ENCODE results near the gene CSTA.

Gene CSTA, protein sequence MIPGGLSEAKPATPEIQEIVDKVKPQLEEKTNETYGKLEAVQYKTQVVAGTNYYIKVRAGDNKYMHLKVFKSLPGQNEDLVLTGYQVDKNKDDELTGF

DNA sequence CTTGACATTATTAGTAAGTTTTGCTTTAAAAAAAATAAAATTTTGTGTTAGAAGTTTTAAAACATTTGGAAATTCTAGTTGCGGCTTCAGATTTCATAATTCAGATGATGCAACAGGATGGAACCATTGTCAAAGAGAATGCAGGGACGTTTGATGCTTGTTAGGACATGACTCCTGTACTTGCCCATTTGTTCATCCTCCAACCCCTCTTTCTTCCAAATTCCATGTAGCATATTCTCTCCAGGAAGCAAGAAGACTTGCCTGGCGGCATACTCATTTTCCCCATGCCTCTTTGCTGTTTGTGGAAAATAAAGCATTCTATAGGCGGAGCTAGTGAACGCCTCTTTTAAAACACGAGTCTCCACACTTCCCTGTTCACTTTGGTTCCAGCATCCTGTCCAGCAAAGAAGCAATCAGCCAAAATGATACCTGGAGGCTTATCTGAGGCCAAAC is at the start of gene CSTA:
Gene CSTA, plus strand, starts transcription at position 378 of the 453 bp plus-strand sequence. Its CDS starts 45 bp downstream, at position 423.
- Mint-ChIP-seq H3K36me3 (no peaks in the 10 kb centered on the region), H3K4me1 (no peaks in the 10 kb centered on the region), H3K27ac (no peak within 1 kb of the TSS), H3K27me3 (no peaks in the 10 kb centered on the region), H3K4me3 (no peak within 1 kb of the TSS), H3K9me3 (peaks cover 3% of the 10 kb centered on the region)
- DNase-seq (ENCODE audit: low spot score in 2 of 2) (no peak), ATAC-seq (ENCODE audit: low read depth) (no peak)

DNA sequence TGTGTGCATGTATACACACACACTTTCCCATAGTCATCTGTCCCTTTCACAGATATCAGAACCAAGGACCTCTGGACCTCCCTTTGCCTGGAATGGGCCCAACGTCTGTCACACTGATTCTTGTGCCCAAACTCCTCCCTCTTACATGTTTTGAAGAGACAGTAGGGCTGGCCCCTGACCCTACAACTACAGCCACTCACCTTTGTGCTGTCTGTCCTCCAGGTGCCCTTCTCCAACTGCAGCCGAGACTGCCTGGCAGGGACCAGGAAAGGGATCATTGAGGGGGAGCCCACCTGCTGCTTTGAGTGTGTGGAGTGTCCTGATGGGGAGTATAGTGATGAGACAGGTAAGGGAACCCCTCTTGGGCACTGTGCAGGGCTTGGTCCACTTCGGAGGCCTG is 43.2 kb upstream of the CSTA start:
- no peak overlapping the region for H3K27ac Mint-ChIP-seq
- H3K9me3 Mint-ChIP-seq: no peaks in the 10 kb centered on the region
- no peak for ATAC-seq (ENCODE audit: low read depth)
- H3K27me3 Mint-ChIP-seq: peaks cover 4% of the 10 kb centered on the region
- H3K4me1 Mint-ChIP-seq: no peaks in the 10 kb centered on the region
- H3K4me3 Mint-ChIP-seq: no peak overlapping the region
- no peaks in the 10 kb centered on the region for H3K36me3 Mint-ChIP-seq
- DNase-seq (ENCODE audit: low spot score in 2 of 2): no peak

DNA sequence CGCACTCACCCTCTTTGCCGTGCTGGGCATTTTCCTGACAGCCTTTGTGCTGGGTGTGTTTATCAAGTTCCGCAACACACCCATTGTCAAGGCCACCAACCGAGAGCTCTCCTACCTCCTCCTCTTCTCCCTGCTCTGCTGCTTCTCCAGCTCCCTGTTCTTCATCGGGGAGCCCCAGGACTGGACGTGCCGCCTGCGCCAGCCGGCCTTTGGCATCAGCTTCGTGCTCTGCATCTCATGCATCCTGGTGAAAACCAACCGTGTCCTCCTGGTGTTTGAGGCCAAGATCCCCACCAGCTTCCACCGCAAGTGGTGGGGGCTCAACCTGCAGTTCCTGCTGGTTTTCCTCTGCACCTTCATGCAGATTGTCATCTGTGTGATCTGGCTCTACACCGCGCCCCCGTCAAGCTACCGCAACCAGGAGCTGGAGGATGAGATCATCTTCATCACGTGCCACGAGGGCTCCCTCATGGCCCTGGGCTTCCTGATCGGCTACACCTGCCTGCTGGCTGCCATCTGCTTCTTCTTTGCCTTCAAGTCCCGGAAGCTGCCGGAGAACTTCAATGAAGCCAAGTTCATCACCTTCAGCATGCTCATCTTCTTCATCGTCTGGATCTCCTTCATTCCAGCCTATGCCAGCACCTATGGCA is 41.1 kb upstream of the CSTA start:
- DNase-seq (ENCODE audit: low spot score in 2 of 2) (no peak), ATAC-seq (ENCODE audit: low read depth) (no peak)
- Mint-ChIP-seq H3K4me3 (no peak overlapping the region), H3K36me3 (no peaks in the 10 kb centered on the region), H3K27me3 (peaks cover 4% of the 10 kb centered on the region), H3K27ac (no peak overlapping the region), H3K9me3 (no peaks in the 10 kb centered on the region), H3K4me1 (no peaks in the 10 kb centered on the region)

DNA sequence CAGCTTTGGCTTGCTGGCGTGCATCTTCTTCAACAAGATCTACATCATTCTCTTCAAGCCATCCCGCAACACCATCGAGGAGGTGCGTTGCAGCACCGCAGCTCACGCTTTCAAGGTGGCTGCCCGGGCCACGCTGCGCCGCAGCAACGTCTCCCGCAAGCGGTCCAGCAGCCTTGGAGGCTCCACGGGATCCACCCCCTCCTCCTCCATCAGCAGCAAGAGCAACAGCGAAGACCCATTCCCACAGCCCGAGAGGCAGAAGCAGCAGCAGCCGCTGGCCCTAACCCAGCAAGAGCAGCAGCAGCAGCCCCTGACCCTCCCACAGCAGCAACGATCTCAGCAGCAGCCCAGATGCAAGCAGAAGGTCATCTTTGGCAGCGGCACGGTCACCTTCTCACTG is 40.6 kb upstream of the CSTA start:
- peaks cover 5% of the 10 kb centered on the region for H3K27me3 Mint-ChIP-seq
- DNase-seq (ENCODE audit: low spot score in 2 of 2): no peak
- no peaks in the 10 kb centered on the region for H3K4me1 Mint-ChIP-seq
- H3K36me3 Mint-ChIP-seq: no peaks in the 10 kb centered on the region
- no peaks in the 10 kb centered on the region for H3K9me3 Mint-ChIP-seq
- H3K4me3 Mint-ChIP-seq: no peak overlapping the region
- no peak overlapping the region for H3K27ac Mint-ChIP-seq
- no peak for ATAC-seq (ENCODE audit: low read depth)

DNA sequence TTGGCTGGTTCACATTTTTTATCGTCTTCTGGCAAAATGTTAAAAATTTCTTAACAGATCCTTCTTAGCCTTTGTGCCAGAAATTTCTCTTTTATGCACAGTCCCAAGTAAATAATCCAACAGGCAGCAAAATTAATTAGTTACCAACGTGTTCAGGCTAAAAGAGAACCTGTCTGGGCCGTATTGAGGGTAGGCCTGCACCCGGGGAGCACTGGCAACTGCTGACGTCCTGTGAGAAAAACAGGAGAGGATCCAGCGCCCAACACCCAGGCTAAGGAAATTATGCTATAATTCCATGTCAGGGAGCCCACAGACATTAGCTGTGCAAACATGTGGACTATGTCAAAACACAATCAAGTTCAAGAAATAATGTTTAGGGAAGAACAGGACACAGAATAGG is 30.7 kb upstream of the CSTA start:
- no peak for DNase-seq (ENCODE audit: low spot score in 2 of 2)
- H3K36me3 Mint-ChIP-seq: no peaks in the 10 kb centered on the region
- H3K9me3 Mint-ChIP-seq: no peaks in the 10 kb centered on the region
- H3K4me1 Mint-ChIP-seq: peaks cover 8% of the 10 kb centered on the region
- ATAC-seq (ENCODE audit: low read depth): no peak
- H3K27me3 Mint-ChIP-seq: no peaks in the 10 kb centered on the region
- no peak overlapping the region for H3K27ac Mint-ChIP-seq
- H3K4me3 Mint-ChIP-seq: no peak overlapping the region

DNA sequence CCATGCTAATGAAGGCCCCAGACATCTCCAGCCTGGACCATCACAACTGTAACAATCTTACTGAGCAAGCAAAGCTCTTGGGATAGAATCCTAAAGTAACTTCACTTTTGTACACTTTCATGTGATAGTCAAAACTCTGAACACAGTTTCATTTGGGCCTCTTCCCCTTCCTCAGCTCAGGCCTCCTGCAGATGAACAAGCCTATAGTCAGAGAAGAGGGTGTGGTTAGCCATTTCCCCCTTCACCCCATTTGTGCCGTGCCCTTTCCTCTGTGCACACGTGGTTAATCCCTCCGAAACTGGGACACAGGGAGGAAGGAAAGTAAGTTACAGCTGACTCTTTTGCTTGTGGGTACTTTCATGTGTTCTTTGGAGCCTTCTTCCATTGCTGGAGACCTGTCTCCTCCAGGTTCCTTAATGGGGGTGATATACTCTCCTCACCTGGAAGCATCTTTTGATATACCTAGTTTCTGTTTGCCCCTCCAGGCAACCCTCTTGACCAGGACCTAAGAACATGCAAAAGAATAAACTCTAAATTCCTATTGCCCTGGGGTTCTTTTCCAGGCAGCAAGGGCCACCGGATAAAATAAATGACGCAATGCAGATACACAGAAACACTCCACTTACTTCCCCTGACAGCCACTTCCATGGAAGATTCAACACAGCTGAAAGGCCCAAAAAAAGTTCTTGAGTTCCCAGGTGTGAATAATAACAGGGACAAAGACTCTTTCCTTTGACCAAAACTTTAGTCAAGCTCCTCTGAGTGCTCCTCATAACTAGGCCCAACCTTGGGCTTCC is 29.6 kb upstream of the CSTA start:
- no peaks in the 10 kb centered on the region for H3K27me3 Mint-ChIP-seq
- ATAC-seq (ENCODE audit: low read depth) (peak; percentile 59), DNase-seq (ENCODE audit: low spot score in 2 of 2) (no peak)
- no peak overlapping the region for H3K27ac Mint-ChIP-seq
- peaks cover 2% of the 10 kb centered on the region for H3K36me3 Mint-ChIP-seq
- H3K4me3 Mint-ChIP-seq: no peak overlapping the region
- peaks cover 8% of the 10 kb centered on the region for H3K4me1 Mint-ChIP-seq
- H3K9me3 Mint-ChIP-seq: peaks cover 2% of the 10 kb centered on the region

DNA sequence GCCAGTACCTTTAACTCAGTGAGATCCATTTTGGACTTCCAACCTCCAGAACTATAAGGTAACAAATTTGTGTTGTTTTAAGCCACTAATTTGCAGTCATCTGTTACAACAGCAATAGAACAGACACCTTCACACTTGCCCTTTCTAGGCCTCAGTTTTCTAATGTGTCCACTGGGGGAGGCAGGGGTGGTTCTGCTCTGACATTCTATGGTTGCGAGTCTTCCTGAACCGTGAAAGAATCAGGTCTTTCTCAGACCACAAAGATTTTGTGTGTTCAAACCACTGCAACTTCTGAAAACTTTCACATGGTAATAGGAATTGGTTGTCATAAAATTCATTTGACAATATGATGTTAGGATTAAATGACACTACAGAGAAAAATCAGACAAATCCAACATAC is 26.8 kb upstream of the CSTA start:
- H3K36me3 Mint-ChIP-seq: peaks cover 2% of the 10 kb centered on the region
- DNase-seq (ENCODE audit: low spot score in 2 of 2) (no peak), ATAC-seq (ENCODE audit: low read depth) (peak; percentile 63)
- no peak overlapping the region for H3K4me3 Mint-ChIP-seq
- H3K9me3 Mint-ChIP-seq: peaks cover 3% of the 10 kb centered on the region
- H3K27ac Mint-ChIP-seq: peak overlapping the region; percentile 7
- no peaks in the 10 kb centered on the region for H3K27me3 Mint-ChIP-seq
- peaks cover 8% of the 10 kb centered on the region for H3K4me1 Mint-ChIP-seq

DNA sequence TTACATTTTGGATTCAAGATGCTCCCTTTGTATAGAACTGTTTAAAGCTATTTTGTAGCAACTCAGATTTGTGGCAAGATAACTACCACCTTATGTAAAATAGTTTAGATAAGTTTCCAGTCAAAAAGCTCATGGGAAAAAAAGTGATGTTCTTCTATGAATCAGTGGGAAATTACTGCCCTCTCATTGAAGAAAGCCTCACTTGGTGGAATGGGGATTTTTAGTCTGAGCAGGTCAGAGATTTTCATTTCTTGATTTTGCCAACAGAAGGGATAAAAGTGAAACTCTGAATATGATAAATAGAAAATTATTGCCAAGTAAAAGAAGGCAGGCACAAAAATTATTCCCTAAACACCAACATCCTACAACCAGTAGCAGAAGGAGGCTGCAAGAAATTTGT is 25.8 kb upstream of the CSTA start:
- H3K27me3 Mint-ChIP-seq: no peaks in the 10 kb centered on the region
- no peak overlapping the region for H3K27ac Mint-ChIP-seq
- H3K36me3 Mint-ChIP-seq: peaks cover 2% of the 10 kb centered on the region
- ATAC-seq (ENCODE audit: low read depth) (no peak), DNase-seq (ENCODE audit: low spot score in 2 of 2) (no peak)
- H3K9me3 Mint-ChIP-seq: peaks cover 3% of the 10 kb centered on the region
- peaks cover 8% of the 10 kb centered on the region for H3K4me1 Mint-ChIP-seq
- H3K4me3 Mint-ChIP-seq: no peak overlapping the region

DNA sequence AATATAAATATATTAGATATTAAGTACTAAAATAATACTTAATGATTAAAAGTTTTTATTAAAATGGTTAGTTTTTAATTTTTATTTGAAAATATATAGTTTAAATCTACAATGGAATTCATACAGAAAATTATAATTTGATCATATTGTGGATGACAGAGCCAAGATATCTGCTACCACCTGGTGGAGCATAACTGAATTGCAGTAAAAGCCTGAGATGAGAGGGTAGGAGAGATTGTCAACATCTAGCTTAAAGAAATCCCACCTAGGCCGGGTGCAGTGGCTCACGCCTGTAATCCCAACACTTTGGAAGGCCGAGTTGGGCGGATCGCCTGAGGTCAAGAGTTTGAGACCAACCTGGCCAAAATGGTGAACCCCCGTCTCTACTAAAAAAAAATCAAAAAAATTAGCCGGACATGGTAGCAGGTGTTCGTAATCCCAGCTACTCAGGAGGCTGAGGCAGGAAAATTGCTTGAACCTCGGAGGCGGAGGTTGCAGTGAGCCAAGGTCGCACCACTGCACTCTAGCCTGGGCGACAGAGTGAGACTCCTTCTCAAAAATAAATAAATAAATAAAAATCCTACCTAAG is 25.1 kb upstream of the CSTA start:
- peaks cover 3% of the 10 kb centered on the region for H3K9me3 Mint-ChIP-seq
- peaks cover 8% of the 10 kb centered on the region for H3K4me1 Mint-ChIP-seq
- H3K27ac Mint-ChIP-seq: no peak overlapping the region
- peaks cover 2% of the 10 kb centered on the region for H3K36me3 Mint-ChIP-seq
- peaks cover 1% of the 10 kb centered on the region for H3K27me3 Mint-ChIP-seq
- no peak for DNase-seq (ENCODE audit: low spot score in 2 of 2)
- no peak overlapping the region for H3K4me3 Mint-ChIP-seq
- no peak for ATAC-seq (ENCODE audit: low read depth)

DNA sequence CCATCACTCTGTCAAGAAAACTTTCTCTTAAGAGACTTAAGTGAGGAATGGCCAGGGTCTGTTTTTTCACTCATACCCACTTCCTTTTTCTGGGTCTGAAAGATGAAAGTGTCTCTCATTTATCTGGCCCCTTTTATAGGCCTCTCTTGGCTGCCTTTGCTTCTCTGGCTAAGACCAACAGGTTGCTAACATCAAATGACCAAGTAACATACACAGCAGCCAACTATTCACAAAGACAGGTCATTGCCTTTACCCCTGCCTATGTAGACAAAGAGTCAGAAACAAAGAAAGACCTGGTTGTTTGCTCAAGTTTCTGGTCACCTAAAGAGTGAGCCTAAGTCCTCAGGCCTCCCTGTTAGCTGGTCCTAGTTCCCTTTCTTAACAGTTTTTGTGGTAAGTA is 24.0 kb upstream of the CSTA start:
- no peak for DNase-seq (ENCODE audit: low spot score in 2 of 2)
- H3K27ac Mint-ChIP-seq: no peak overlapping the region
- H3K4me1 Mint-ChIP-seq: peaks cover 8% of the 10 kb centered on the region
- no peak overlapping the region for H3K4me3 Mint-ChIP-seq
- H3K27me3 Mint-ChIP-seq: peaks cover 1% of the 10 kb centered on the region
- ATAC-seq (ENCODE audit: low read depth): no peak
- peaks cover 2% of the 10 kb centered on the region for H3K36me3 Mint-ChIP-seq
- H3K9me3 Mint-ChIP-seq: peaks cover 3% of the 10 kb centered on the region

DNA sequence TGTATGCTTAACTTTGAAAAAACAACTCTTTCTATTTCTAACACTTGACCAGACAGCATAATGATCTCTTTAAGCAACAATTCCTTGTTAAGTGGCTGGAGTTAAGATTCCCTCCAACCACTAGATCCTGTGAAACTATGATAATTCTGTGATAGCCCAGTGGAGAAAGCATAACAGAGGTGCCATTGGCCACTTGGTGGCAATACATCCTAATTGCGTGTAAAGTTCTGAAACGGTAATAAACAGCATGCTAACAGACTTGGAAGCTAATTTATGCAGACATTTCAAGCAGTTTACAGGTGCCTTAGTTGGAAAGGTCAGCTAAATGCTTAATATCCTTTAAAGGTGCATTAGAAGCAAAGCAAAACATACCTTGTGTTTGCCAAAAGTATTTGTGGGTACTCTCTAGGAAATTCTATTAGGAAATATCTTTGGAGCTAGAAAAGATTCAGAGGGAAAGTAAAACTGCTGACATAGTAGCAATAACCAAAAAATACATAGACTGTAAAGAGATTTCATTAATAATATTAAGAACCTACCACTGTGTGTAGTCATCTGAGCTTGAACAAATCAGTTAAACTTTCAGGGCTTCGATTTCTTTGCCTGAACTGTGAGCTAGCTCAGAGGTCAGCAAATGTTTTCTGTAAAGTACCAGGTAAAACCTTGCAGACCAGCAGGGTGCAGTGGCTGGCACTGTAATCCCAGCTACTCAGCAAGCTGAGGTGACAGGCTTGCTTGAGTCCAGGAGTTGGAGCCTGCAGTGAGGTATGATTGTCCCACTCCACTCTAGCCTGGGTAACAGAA is 19.0 kb upstream of the CSTA start:
- no peak overlapping the region for H3K27ac Mint-ChIP-seq
- peaks cover 1% of the 10 kb centered on the region for H3K27me3 Mint-ChIP-seq
- peaks cover 6% of the 10 kb centered on the region for H3K4me1 Mint-ChIP-seq
- no peaks in the 10 kb centered on the region for H3K9me3 Mint-ChIP-seq
- H3K4me3 Mint-ChIP-seq: no peak overlapping the region
- ATAC-seq (ENCODE audit: low read depth): peak; percentile 39
- no peaks in the 10 kb centered on the region for H3K36me3 Mint-ChIP-seq
- no peak for DNase-seq (ENCODE audit: low spot score in 2 of 2)

DNA sequence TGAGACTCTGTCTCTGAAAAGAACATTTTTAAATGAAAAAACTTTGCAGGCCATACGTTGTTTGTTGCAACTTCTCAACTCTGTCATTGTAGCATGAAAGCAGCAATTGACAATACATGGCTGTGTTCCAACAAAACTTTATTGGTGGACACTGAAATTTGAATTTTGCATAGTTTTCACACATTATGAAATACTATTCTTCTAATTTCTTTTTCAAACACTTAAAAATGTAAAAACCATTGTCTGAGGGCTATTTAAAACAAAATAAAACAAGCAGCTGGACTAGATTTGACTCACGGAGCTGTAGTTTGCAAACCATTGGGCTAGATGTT is 18.5 kb upstream of the CSTA start:
- peaks cover 1% of the 10 kb centered on the region for H3K27me3 Mint-ChIP-seq
- no peaks in the 10 kb centered on the region for H3K36me3 Mint-ChIP-seq
- no peaks in the 10 kb centered on the region for H3K9me3 Mint-ChIP-seq
- DNase-seq (ENCODE audit: low spot score in 2 of 2): no peak
- H3K4me3 Mint-ChIP-seq: no peak overlapping the region
- H3K27ac Mint-ChIP-seq: no peak overlapping the region
- H3K4me1 Mint-ChIP-seq: peaks cover 6% of the 10 kb centered on the region
- ATAC-seq (ENCODE audit: low read depth): no peak

DNA sequence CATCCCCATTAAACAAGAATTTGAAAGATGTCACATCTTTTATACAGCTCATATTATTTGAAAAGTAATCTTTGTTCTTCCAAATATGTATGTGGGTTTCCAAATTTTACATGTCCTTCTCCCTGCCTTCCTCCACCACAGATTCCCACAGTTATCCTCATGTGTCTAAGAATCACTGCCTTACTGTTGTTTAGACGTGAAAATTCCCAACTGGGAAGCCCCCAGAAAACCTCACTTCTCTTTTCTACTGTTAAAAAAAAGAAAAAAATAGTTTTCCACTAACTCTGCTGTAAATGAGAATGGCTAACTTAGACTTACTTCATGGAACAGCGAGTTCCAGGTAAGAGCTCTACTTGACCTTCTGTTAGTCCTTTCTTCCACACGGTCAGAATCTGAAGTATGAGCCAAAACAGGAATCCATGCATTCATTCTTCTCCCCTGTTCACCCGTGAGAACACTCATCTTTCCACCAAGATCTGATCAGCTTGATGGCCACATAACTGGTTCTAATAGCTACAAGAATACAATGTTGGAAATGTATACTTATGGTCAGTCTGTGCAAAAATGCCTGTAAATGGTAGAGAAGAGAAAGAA is 17.9 kb upstream of the CSTA start:
- no peaks in the 10 kb centered on the region for H3K9me3 Mint-ChIP-seq
- ATAC-seq (ENCODE audit: low read depth): no peak
- H3K27me3 Mint-ChIP-seq: peaks cover 1% of the 10 kb centered on the region
- no peak for DNase-seq (ENCODE audit: low spot score in 2 of 2)
- no peak overlapping the region for H3K27ac Mint-ChIP-seq
- no peak overlapping the region for H3K4me3 Mint-ChIP-seq
- H3K4me1 Mint-ChIP-seq: peaks cover 6% of the 10 kb centered on the region
- H3K36me3 Mint-ChIP-seq: no peaks in the 10 kb centered on the region
